GM21447 (cell line): ENCODE results near the gene VWF.

Experiments used
- ATAC-seq: cut with Tn5 transposase; IDR thresholded peaks from one replicate; pipeline ENCODE4 v1.9.1; 2021; ENCODE audit not compliant: unreplicated experiment

The VWF gene

DNA sequence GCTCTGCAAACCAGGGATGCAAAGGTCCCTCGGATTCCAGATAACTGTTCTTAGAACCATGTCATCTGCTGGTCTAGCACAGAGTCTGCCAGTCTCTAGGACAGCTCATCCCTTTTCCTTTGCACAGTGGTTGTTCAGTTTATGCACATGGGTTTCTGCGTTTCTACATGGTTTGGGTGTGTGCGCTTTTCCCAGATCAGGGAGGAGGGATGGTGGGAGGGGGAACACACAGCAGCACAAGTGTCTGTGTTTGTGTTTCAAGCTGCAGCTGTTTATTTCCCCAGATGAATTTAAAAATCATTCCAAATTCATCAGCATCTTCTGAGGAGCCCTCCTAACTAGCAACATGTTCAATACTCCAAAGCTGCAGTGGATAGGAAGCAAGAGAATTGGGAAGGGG, 224.8 kb downstream of the VWF start:
- no peak for ATAC-seq

DNA sequence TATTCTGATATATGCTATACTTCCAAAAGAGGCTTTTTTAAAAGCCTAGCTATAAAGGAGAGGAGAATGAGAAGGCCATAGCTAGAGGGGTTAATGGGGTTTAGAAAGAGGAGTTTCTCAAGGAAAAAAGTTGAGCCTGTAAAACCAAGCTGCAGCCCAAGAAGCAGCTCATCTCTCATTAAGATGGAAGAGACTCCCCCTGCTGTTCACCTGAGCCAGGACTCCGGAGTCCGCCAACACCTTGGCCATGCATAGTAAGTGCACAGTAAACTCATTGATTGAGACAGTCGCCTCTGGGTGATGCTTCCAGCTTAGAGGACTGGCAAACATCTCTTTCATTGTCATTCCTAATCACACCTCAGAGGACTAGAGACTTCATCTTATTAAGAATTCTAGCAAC, 225.6 kb downstream of the VWF start:
- ATAC-seq: no peak
